Type B pancreatic cell (in vitro differentiated cells): ENCODE measurements around the gene ZNF28. TPM values are rescaled to one million over a fixed set of nuclear protein-coding genes. Genes with fewer than 3 reads are reported as not detected.

Experiments used
- DNase-seq: peaks from one replicate; pipeline ENCODE4 v3.0.0; 2021; ENCODE audit warnings: mixed read lengths; ENCODE audit not compliant: unreplicated experiment; ENCODE audit errors: extremely low spot score
- H3K27ac Mint-ChIP-seq: 2 replicates; pipeline ENCODE4 v1.8.0; 2021; ENCODE audit warnings: mild to moderate bottlenecking, mixed read lengths
- H3K27me3 Mint-ChIP-seq: 2 replicates; pipeline ENCODE4 v1.8.0; 2021; ENCODE audit warnings: mixed read lengths
- H3K36me3 Mint-ChIP-seq: 2 replicates; pipeline ENCODE4 v1.8.0; 2021; ENCODE audit warnings: mixed read lengths
- H3K4me1 Mint-ChIP-seq: one replicate; pipeline ENCODE4 v1.8.0; 2021; ENCODE audit warnings: mixed read lengths; ENCODE audit not compliant: unreplicated experiment
- H3K4me3 Mint-ChIP-seq: 2 replicates; pipeline ENCODE4 v1.8.0; 2021; ENCODE audit warnings: mild to moderate bottlenecking, mixed read lengths
- H3K9me3 Mint-ChIP-seq: 2 replicates; pipeline ENCODE4 v1.8.0; 2021; ENCODE audit warnings: mixed read lengths
- total RNA-seq: library from RNA; stranded (reverse); gene quantifications from 2 replicates; pipeline ENCODE4 v1.2.1, GENCODE V29; 2021; ENCODE audit warnings: low replicate concordance
- TF ChIP-seq, protein P1 (sequence below): fragments of 200-600 bp; sonication (generic); conservative IDR thresholded peaks from 2 replicates; pipeline ENCODE4 v1.5.0; 2021; ENCODE audit warnings: antibody characterized with exemption, mild to moderate bottlenecking

The ZNF28 gene
- total RNA-seq, 1 donor from 2014 or later: 23.0 TPM

DNA sequence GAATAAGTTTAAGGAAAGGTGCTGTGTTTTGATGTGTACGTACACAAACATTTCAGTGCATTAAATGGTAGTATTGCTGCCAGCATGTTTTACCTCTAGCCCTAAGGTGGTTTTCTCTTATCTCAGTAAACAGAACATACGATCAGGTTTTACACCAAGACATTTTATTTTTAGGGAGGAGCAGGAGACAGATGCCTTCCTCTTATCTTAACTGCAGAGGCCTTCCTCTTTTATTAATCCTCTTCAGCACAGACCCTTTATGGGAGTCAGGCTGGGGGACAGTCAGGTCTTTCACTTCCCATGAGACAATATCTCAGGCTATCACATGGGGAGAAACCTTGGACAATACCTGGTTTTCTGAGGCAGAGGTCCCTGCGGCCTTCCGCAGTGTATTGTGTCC, 71.7 kb downstream of the ZNF28 start:
- H3K9me3 Mint-ChIP-seq: no peaks in the 10 kb centered on the region
- TF ChIP-seq, protein P1, sequence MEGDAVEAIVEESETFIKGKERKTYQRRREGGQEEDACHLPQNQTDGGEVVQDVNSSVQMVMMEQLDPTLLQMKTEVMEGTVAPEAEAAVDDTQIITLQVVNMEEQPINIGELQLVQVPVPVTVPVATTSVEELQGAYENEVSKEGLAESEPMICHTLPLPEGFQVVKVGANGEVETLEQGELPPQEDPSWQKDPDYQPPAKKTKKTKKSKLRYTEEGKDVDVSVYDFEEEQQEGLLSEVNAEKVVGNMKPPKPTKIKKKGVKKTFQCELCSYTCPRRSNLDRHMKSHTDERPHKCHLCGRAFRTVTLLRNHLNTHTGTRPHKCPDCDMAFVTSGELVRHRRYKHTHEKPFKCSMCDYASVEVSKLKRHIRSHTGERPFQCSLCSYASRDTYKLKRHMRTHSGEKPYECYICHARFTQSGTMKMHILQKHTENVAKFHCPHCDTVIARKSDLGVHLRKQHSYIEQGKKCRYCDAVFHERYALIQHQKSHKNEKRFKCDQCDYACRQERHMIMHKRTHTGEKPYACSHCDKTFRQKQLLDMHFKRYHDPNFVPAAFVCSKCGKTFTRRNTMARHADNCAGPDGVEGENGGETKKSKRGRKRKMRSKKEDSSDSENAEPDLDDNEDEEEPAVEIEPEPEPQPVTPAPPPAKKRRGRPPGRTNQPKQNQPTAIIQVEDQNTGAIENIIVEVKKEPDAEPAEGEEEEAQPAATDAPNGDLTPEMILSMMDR: no peak
- H3K27me3 Mint-ChIP-seq: peaks cover 5% of the 10 kb centered on the region
- H3K4me1 Mint-ChIP-seq: peaks cover 11% of the 10 kb centered on the region
- DNase-seq: no peak
- H3K36me3 Mint-ChIP-seq: no peaks in the 10 kb centered on the region
- peak overlapping the region; percentile 24 for H3K27ac Mint-ChIP-seq
- no peak overlapping the region for H3K4me3 Mint-ChIP-seq

DNA sequence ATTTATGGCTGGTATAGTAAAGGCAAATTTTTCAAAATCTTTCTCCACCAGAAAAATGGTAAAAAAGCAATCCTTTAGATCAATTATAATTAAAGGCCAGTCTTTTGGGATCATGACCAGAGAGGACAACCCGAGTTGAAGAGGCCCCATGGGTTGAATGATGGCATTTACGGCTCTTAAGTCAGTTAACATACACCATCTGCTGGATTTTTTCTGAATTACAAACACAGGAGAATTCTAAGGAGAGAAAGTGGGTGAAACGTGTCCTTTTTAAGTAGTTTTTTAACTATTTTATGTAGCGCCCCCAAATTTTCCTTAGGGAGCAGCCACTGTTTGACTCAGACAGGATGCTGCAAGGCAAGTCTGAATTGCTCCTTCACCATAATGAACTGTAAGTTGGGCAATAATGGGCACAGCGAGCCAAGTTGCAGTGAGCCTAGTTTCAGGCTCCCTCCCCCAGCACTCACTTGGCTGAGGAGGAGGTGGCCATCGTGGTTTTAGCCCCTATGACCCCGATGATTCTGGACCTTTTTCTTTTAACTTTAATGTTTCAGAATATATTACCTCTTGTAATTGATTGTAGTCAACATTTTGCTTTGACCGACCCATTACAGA, 73.0 kb downstream of the ZNF28 start:
- no peak for DNase-seq
- Mint-ChIP-seq H3K9me3 (no peaks in the 10 kb centered on the region), H3K4me1 (peaks cover 11% of the 10 kb centered on the region), H3K4me3 (no peak overlapping the region), H3K27me3 (peaks cover 5% of the 10 kb centered on the region), H3K36me3 (no peaks in the 10 kb centered on the region), H3K27ac (no peak overlapping the region)
- TF ChIP-seq, protein P1: peak; percentile 75

Other genes starting within 250 kb of the ZNF28 start
- 76.2 and 81.0 TPM in 2 replicates for gene ZNF83, start 183.3 kb downstream of the ZNF28 start, total RNA-seq
- 24.7 and 27.3 TPM in 2 replicates for gene ZNF611, start 86.6 kb downstream of the ZNF28 start, total RNA-seq
- 12.5 and 28.8 TPM in 2 replicates for gene ZNF600, start 34.8 kb downstream of the ZNF28 start, total RNA-seq
- 32.4 and 45.1 TPM in 2 replicates for gene ZNF468, start 36.0 kb upstream of the ZNF28 start, total RNA-seq
- gene ZNF320, start 76.0 kb upstream of the ZNF28 start, total RNA-seq: 30.4 and 33.5 TPM in 2 replicates
- gene ZNF888, start 101.8 kb upstream of the ZNF28 start, total RNA-seq: 8.9 and 12.5 TPM in 2 replicates
- 17.2 and 18.1 TPM in 2 replicates for gene ZNF816, start 141.2 kb upstream of the ZNF28 start, total RNA-seq
- gene ERVV-1, start 192.3 kb upstream of the ZNF28 start, total RNA-seq: 0.17 and 0.50 TPM in 2 replicates
- 0.53 and 2.2 TPM in 2 replicates for gene ERVV-2, start 223.1 kb upstream of the ZNF28 start, total RNA-seq